NK-92 (cell line): ENCODE results near the gene CSF1.
"Not testable (repeated sequence)": the region's sequence is repeated elsewhere in the genome, so short reads cannot be mapped to it uniquely, and the experiment has no call there.

Source experiments
- DNase-seq: peaks from one replicate; lab custom pipeline; 2025; ENCODE audit not compliant: unreplicated experiment; lab: John Stamatoyannopoulos, UW

CSF1 gene

GRCh38 chr1:109933856-109934711, 23.4 kb downstream of the CSF1 start:
- no peak for DNase-seq

- no peak for DNase-seq
These were observed 24.8 kb downstream of the CSF1 start for GRCh38 chr1:109935451-109935900.

GRCh38 chr1:109937738-109938137, 27.1 kb downstream of the CSF1 start:
- DNase-seq = no peak

GRCh38 chr1:109938556-109938955, 27.9 kb downstream of the CSF1 start:
- DNase-seq = no peak

- DNase-seq = no peak
These were observed 31.8 kb downstream of the CSF1 start for GRCh38 chr1:109942434-109942833.

GRCh38 chr1:109944541-109944940, 33.9 kb downstream of the CSF1 start:
- no peak for DNase-seq

GRCh38 chr1:109946511-109946910, 35.9 kb downstream of the CSF1 start:
- no peak for DNase-seq

- no peak for DNase-seq
These were observed 37.1 kb downstream of the CSF1 start for GRCh38 chr1:109947582-109948284.

GRCh38 chr1:109948285-109948630, 37.6 kb downstream of the CSF1 start:
- DNase-seq = no peak

- no peak for DNase-seq
These were observed 39.4 kb downstream of the CSF1 start for GRCh38 chr1:109950038-109950437.

- no peak for DNase-seq
These were observed 39.9 kb downstream of the CSF1 start for GRCh38 chr1:109950509-109950908.

GRCh38 chr1:109951501-109951900, 40.9 kb downstream of the CSF1 start:
- DNase-seq = not testable (repeated sequence)

- no peak for DNase-seq
These were observed 43.4 kb downstream of the CSF1 start for GRCh38 chr1:109954041-109954512.

- no peak for DNase-seq
These were observed 49.0 kb downstream of the CSF1 start for GRCh38 chr1:109959632-109959973.

GRCh38 chr1:109959974-109960744, 49.5 kb downstream of the CSF1 start:
- no peak for DNase-seq

- no peak for DNase-seq
These were observed 50.1 kb downstream of the CSF1 start for GRCh38 chr1:109960745-109961094.

- no peak for DNase-seq
These were observed 53.2 kb downstream of the CSF1 start for GRCh38 chr1:109963864-109964263.

GRCh38 chr1:109969146-109969829, 58.6 kb downstream of the CSF1 start:
- no peak for DNase-seq

- no peak for DNase-seq
These were observed 59.3 kb downstream of the CSF1 start for GRCh38 chr1:109969907-109970306.

GRCh38 chr1:109971559-109971958, 60.9 kb downstream of the CSF1 start:
- no peak for DNase-seq

- no peak for DNase-seq
These were observed 63.5 kb downstream of the CSF1 start for GRCh38 chr1:109974191-109974590.
